Neural progenitor cell (in vitro differentiated cells): ENCODE data around the gene ZBED3. TPM values are rescaled to one million over a fixed set of nuclear protein-coding genes. Genes with fewer than 3 reads are reported as not detected.
A peak's percentile ranks its signal among the peaks of the same experiment; 100 is the strongest.

Experiments
- DNase-seq: peaks from one replicate; pipeline ENCODE4 v3.0.0-alpha.2; 2016; ENCODE audit warnings: low spot score
- H2AFZ ChIP-seq: fragments of 200-600 bp; sonication (generic); replicated peaks from 2 replicates; pipeline ENCODE4 v1.6.1; 2016; ENCODE audit warnings: antibody characterized with exemption
- H3F3A ChIP-seq: fragments of 200-600 bp; sonication (generic); 2 replicates; pipeline ENCODE4 v1.6.1; 2016; ENCODE audit warnings: antibody characterized with exemption, low read depth
- H3K27ac ChIP-seq: fragments of 200-600 bp; sonication (generic); 2 replicates; pipeline ENCODE4 v1.5.1; 2016; ENCODE audit warnings: mild to moderate bottlenecking
- H3K27me3 ChIP-seq: fragments of 200-600 bp; sonication (generic); 2 replicates; pipeline ENCODE4 v1.6.1; 2016; ENCODE audit warnings: mild to moderate bottlenecking, moderate library complexity
- H3K36me3 ChIP-seq: fragments of 200-600 bp; sonication (generic); 2 replicates; pipeline ENCODE4 v1.5.1; 2016
- H3K4me1 ChIP-seq: fragments of 200-600 bp; sonication (generic); 2 replicates; pipeline ENCODE4 v1.6.1; 2016; ENCODE audit warnings: mixed run types
- H3K4me2 ChIP-seq: fragments of 200-600 bp; sonication (generic); 2 replicates; pipeline ENCODE4 v1.6.1; 2016
- H3K4me3 ChIP-seq: fragments of 200-600 bp; sonication (generic); 2 replicates; pipeline ENCODE4 v1.5.1; 2016
- H3K79me2 ChIP-seq: fragments of 200-600 bp; sonication (generic); 2 replicates; pipeline ENCODE4 v1.6.1; 2016; ENCODE audit warnings: low read depth
- H3K9ac ChIP-seq: fragments of 200-600 bp; sonication (generic); 2 replicates; pipeline ENCODE4 v1.6.1; 2016
- H3K9me3 ChIP-seq: fragments of 200-600 bp; sonication (generic); 2 replicates; pipeline ENCODE4 v1.5.1; 2016; ENCODE audit warnings: low read depth
- H4K20me1 ChIP-seq: fragments of 200-600 bp; sonication (generic); 2 replicates; pipeline ENCODE4 v1.6.1; 2016; ENCODE audit warnings: low read depth
- H3K27ac Mint-ChIP-seq: 3 replicates; pipeline ENCODE4 v1.8.0; 2021; ENCODE audit warnings: mixed read lengths
- H3K27me3 Mint-ChIP-seq: 2 replicates; pipeline ENCODE4 v1.8.0; 2022; ENCODE audit warnings: low read depth, mild to moderate bottlenecking, inconsistent platforms, moderate library complexity, mixed read lengths; ENCODE audit not compliant: insufficient read depth
- H3K36me3 Mint-ChIP-seq: 3 replicates; pipeline ENCODE4 v1.8.0; 2021; ENCODE audit warnings: mixed read lengths
- H3K4me1 Mint-ChIP-seq: 3 replicates; pipeline ENCODE4 v1.8.0; 2021; ENCODE audit warnings: mixed read lengths
- H3K4me3 Mint-ChIP-seq: 3 replicates; pipeline ENCODE4 v1.8.0; 2021; ENCODE audit warnings: mild to moderate bottlenecking, moderate library complexity, mixed read lengths
- H3K9me3 Mint-ChIP-seq: 3 replicates; pipeline ENCODE4 v1.8.0; 2020; ENCODE audit warnings: mixed read lengths
- CTCF ChIP-seq: fragments of 200-600 bp; sonication (generic); IDR thresholded peaks from 2 replicates; pipeline ENCODE4 v1.5.1; 2017; ENCODE audit warnings: antibody characterized with exemption, mild to moderate bottlenecking
- EZH2 ChIP-seq: fragments of 200-600 bp; sonication (generic); IDR thresholded peaks from 2 replicates; pipeline ENCODE4 v1.6.1; 2017; ENCODE audit warnings: antibody characterized with exemption, mild to moderate bottlenecking, moderate library complexity
- EZH2phosphoT487 ChIP-seq: fragments of 200-600 bp; sonication (generic); IDR thresholded peaks from 2 replicates; pipeline ENCODE4 v1.6.1; 2017; ENCODE audit warnings: antibody characterized with exemption
- total RNA-seq: library from RNA; depleted of rRNA; stranded (reverse); fragments of >200 nt; gene quantifications from 2 replicates; pipeline ENCODE4 v1.2.3, GENCODE V29; 2015; ENCODE audit warnings: low replicate concordance

Gene ZBED3
- total RNA-seq, 1 donor from 2014 or later = 0.36 TPM

- H3K27ac Mint-ChIP-seq = no peak overlapping the region
- peak overlapping the region; percentile 89 for H2AFZ ChIP-seq
- TF ChIP-seq CTCF = no peak
- no peak for TF ChIP-seq EZH2phosphoT487
- no peak for TF ChIP-seq EZH2
- no peaks in the 10 kb centered on the region for H3K9me3 ChIP-seq
- H3K27me3 ChIP-seq = peaks cover 18% of the 10 kb centered on the region
- peaks cover 7% of the 10 kb centered on the region for H3K4me1 ChIP-seq
- peak overlapping the region; percentile 85 for H3K4me2 ChIP-seq
- no peaks in the 10 kb centered on the region for H3K36me3 ChIP-seq
- peaks cover 5% of the 10 kb centered on the region for H3K36me3 Mint-ChIP-seq
- H3K9ac ChIP-seq = no peak overlapping the region
- H3K4me3 ChIP-seq = peak overlapping the region; percentile 68
- no peak overlapping the region for H3K27ac ChIP-seq
- no peaks in the 10 kb centered on the region for H3K4me1 Mint-ChIP-seq
- no peaks in the 10 kb centered on the region for H3K27me3 Mint-ChIP-seq
- no peaks in the 10 kb centered on the region for H3K79me2 ChIP-seq
- no peaks in the 10 kb centered on the region for H4K20me1 ChIP-seq
- H3K9me3 Mint-ChIP-seq = no peaks in the 10 kb centered on the region
- peaks cover 3% of the 10 kb centered on the region for H3F3A ChIP-seq
- DNase-seq = no peak
- peak overlapping the region; percentile 80 for H3K4me3 Mint-ChIP-seq
Measured at GRCh38 chr5:77077829-77078176, 9.3 kb downstream of the ZBED3 start.

- no peaks in the 10 kb centered on the region for H3K79me2 ChIP-seq
- peak overlapping the region; percentile 80 for H3K4me3 Mint-ChIP-seq
- no peaks in the 10 kb centered on the region for H3K27me3 Mint-ChIP-seq
- H3K4me2 ChIP-seq = peak overlapping the region; percentile 85
- no peak overlapping the region for H3K27ac ChIP-seq
- H3K4me1 ChIP-seq = peaks cover 7% of the 10 kb centered on the region
- TF ChIP-seq EZH2 (no peak), CTCF (peak; percentile 84), EZH2phosphoT487 (no peak)
- no peaks in the 10 kb centered on the region for H3K36me3 ChIP-seq
- H3K27me3 ChIP-seq = peaks cover 18% of the 10 kb centered on the region
- H3K4me3 ChIP-seq = peak overlapping the region; percentile 68
- no peak overlapping the region for H3K9ac ChIP-seq
- DNase-seq = peak; percentile 90
- no peak overlapping the region for H3K27ac Mint-ChIP-seq
- peaks cover 5% of the 10 kb centered on the region for H3K36me3 Mint-ChIP-seq
- H2AFZ ChIP-seq = peak overlapping the region; percentile 89
- H3K9me3 Mint-ChIP-seq = no peaks in the 10 kb centered on the region
- no peaks in the 10 kb centered on the region for H3K9me3 ChIP-seq
- no peaks in the 10 kb centered on the region for H4K20me1 ChIP-seq
- H3F3A ChIP-seq = peaks cover 3% of the 10 kb centered on the region
- H3K4me1 Mint-ChIP-seq = no peaks in the 10 kb centered on the region
Measured at GRCh38 chr5:77076961-77077828, 9.9 kb downstream of the ZBED3 start.

- no peaks in the 10 kb centered on the region for H3K4me1 Mint-ChIP-seq
- Histone ChIP-seq H3K36me3 (no peaks in the 10 kb centered on the region), H3F3A (peaks cover 3% of the 10 kb centered on the region), H3K27me3 (peaks cover 18% of the 10 kb centered on the region), H4K20me1 (no peaks in the 10 kb centered on the region), H3K27ac (no peak overlapping the region), H3K4me3 (no peak overlapping the region), H3K4me2 (no peak overlapping the region), H3K4me1 (peaks cover 7% of the 10 kb centered on the region), H2AFZ (no peak overlapping the region), H3K9me3 (no peaks in the 10 kb centered on the region), H3K9ac (no peak overlapping the region), H3K79me2 (no peaks in the 10 kb centered on the region)
- no peaks in the 10 kb centered on the region for H3K27me3 Mint-ChIP-seq
- H3K4me3 Mint-ChIP-seq = no peak overlapping the region
- H3K9me3 Mint-ChIP-seq = no peaks in the 10 kb centered on the region
- H3K27ac Mint-ChIP-seq = no peak overlapping the region
- peaks cover 5% of the 10 kb centered on the region for H3K36me3 Mint-ChIP-seq
- no peak for DNase-seq
- TF ChIP-seq EZH2 (no peak), EZH2phosphoT487 (no peak), CTCF (no peak)
Measured at GRCh38 chr5:77074745-77075144, 12.3 kb downstream of the ZBED3 start.
